Islet precursor cell (in vitro differentiated cells): Measurements from ENCODE around the gene EML5.

Source experiments
- DNase-seq: peaks from one replicate; pipeline ENCODE4 v3.0.0-alpha.2; 2018

EML5 gene

GRCh38 chr14:88612981-88613380 is 179.8 kb downstream of the EML5 start:
- no peak for DNase-seq

- no peak for DNase-seq
Observed at GRCh38 chr14:88611878-88612277, 180.9 kb downstream of the EML5 start.

- no peak for DNase-seq
Observed at GRCh38 chr14:88607829-88608228, 184.9 kb downstream of the EML5 start.

- DNase-seq: no peak
Observed at GRCh38 chr14:88605594-88605993, 187.2 kb downstream of the EML5 start.

GRCh38 chr14:88604212-88604611 is 188.5 kb downstream of the EML5 start:
- DNase-seq: no peak

GRCh38 chr14:88599761-88600439 is 192.9 kb downstream of the EML5 start:
- no peak for DNase-seq

- no peak for DNase-seq
Observed at GRCh38 chr14:88599326-88599725, 193.4 kb downstream of the EML5 start.

- DNase-seq: no peak
Observed at GRCh38 chr14:88598097-88598675, 194.6 kb downstream of the EML5 start.

GRCh38 chr14:88597601-88598000 is 195.2 kb downstream of the EML5 start:
- DNase-seq: no peak

- no peak for DNase-seq
Observed at GRCh38 chr14:88597038-88597437, 195.7 kb downstream of the EML5 start.

- no peak for DNase-seq
Observed at GRCh38 chr14:88592031-88592430, 200.7 kb downstream of the EML5 start.

GRCh38 chr14:88590173-88590572 is 202.6 kb downstream of the EML5 start:
- no peak for DNase-seq

- DNase-seq: no peak
Observed at GRCh38 chr14:88588081-88588480, 204.7 kb downstream of the EML5 start.

- DNase-seq: no peak
Observed at GRCh38 chr14:88584451-88584850, 208.3 kb downstream of the EML5 start.

- no peak for DNase-seq
Observed at GRCh38 chr14:88576222-88576621, 216.5 kb downstream of the EML5 start.

GRCh38 chr14:88572117-88572516 is 220.6 kb downstream of the EML5 start:
- no peak for DNase-seq

- DNase-seq: no peak
Observed at GRCh38 chr14:88568196-88568595, 224.6 kb downstream of the EML5 start.

- no peak for DNase-seq
Observed at GRCh38 chr14:88565427-88565826, 227.3 kb downstream of the EML5 start.

GRCh38 chr14:88563845-88564244 is 228.9 kb downstream of the EML5 start:
- DNase-seq: no peak

- peak; percentile 93 for DNase-seq
Observed at GRCh38 chr14:88562831-88563686, 229.7 kb downstream of the EML5 start, which contains the start of gene ZC3H14. Gene ZC3H14 (plus strand): TSS chr14:88563037. CDS start chr14:88563134, 97 bp downstream.

GRCh38 chr14:88562532-88562830 is 230.3 kb downstream of the EML5 start:
- DNase-seq: no peak
